Chondrocyte (in vitro differentiated cells): Measurements from ENCODE around the gene ZNF625. TPM values are rescaled to one million over a fixed set of nuclear protein-coding genes. Genes with fewer than 3 reads are reported as not detected.
A peak's percentile ranks its signal among the peaks of the same experiment; 100 is the strongest.

Experiments used
- DNase-seq: peaks from one replicate; pipeline ENCODE4 v3.0.0; 2021; ENCODE audit warnings: mixed read lengths, low spot score
- H3K27ac Mint-ChIP-seq: one replicate; pipeline ENCODE4 v1.8.0; 2021; ENCODE audit warnings: mild to moderate bottlenecking, moderate library complexity, mixed read lengths; ENCODE audit not compliant: unreplicated experiment
- H3K27me3 Mint-ChIP-seq: 2 replicates; pipeline ENCODE4 v1.8.0; 2021; ENCODE audit warnings: low read depth, mixed read lengths
- H3K36me3 Mint-ChIP-seq: 2 replicates; pipeline ENCODE4 v1.8.0; 2021; ENCODE audit warnings: low read depth, mixed read lengths
- H3K4me1 Mint-ChIP-seq: 2 replicates; pipeline ENCODE4 v1.8.0; 2021; ENCODE audit warnings: low read depth, mild to moderate bottlenecking, mixed read lengths
- H3K4me3 Mint-ChIP-seq: one replicate; pipeline ENCODE4 v1.8.0; 2021; ENCODE audit warnings: mild to moderate bottlenecking, moderate library complexity, mixed read lengths; ENCODE audit not compliant: unreplicated experiment
- H3K9me3 Mint-ChIP-seq: 2 replicates; pipeline ENCODE4 v1.8.0; 2021; ENCODE audit warnings: low read depth, mixed read lengths
- total RNA-seq: library from RNA; stranded (reverse); gene quantifications from 3 replicates; pipeline ENCODE4 v1.2.1, GENCODE V29; 2021
- TF ChIP-seq, protein P1 (sequence below): fragments of 200-600 bp; sonication (generic); IDR thresholded peaks from 2 replicates; pipeline ENCODE4 v1.5.0; 2021; ENCODE audit warnings: antibody characterized with exemption, mild to moderate bottlenecking, moderate library complexity

ZNF625 gene
- total RNA-seq, 1 donor from 2014 or later: 12.1 TPM

- H3K4me3 Mint-ChIP-seq: peak within 1 kb of the TSS; percentile 89
- H3K9me3 Mint-ChIP-seq: no peaks in the 10 kb centered on the region
- TF ChIP-seq, protein P1, sequence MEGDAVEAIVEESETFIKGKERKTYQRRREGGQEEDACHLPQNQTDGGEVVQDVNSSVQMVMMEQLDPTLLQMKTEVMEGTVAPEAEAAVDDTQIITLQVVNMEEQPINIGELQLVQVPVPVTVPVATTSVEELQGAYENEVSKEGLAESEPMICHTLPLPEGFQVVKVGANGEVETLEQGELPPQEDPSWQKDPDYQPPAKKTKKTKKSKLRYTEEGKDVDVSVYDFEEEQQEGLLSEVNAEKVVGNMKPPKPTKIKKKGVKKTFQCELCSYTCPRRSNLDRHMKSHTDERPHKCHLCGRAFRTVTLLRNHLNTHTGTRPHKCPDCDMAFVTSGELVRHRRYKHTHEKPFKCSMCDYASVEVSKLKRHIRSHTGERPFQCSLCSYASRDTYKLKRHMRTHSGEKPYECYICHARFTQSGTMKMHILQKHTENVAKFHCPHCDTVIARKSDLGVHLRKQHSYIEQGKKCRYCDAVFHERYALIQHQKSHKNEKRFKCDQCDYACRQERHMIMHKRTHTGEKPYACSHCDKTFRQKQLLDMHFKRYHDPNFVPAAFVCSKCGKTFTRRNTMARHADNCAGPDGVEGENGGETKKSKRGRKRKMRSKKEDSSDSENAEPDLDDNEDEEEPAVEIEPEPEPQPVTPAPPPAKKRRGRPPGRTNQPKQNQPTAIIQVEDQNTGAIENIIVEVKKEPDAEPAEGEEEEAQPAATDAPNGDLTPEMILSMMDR: no peak
- peaks cover 41% of the 10 kb centered on the region for H3K4me1 Mint-ChIP-seq
- peak; percentile 98 for DNase-seq
- H3K36me3 Mint-ChIP-seq: no peaks in the 10 kb centered on the region
- peak within 1 kb of the TSS; percentile 100 for H3K27ac Mint-ChIP-seq
- no peaks in the 10 kb centered on the region for H3K27me3 Mint-ChIP-seq
Observed at GRCh38 chr19:12162882-12163806, 6.6 kb upstream of the ZNF625 start, which contains the start of gene ZNF136. Gene ZNF136 (plus strand): TSS chr19:12163096. CDS start chr19:12163204, 108 bp downstream.

GRCh38 chr19:12162513-12162881 is 6.0 kb upstream of the ZNF625 start:
- peak overlapping the region; percentile 89 for H3K4me3 Mint-ChIP-seq
- DNase-seq: no peak
- H3K27me3 Mint-ChIP-seq: no peaks in the 10 kb centered on the region
- TF ChIP-seq, protein P1: no peak
- peaks cover 41% of the 10 kb centered on the region for H3K4me1 Mint-ChIP-seq
- no peaks in the 10 kb centered on the region for H3K9me3 Mint-ChIP-seq
- H3K27ac Mint-ChIP-seq: peak overlapping the region; percentile 100
- H3K36me3 Mint-ChIP-seq: no peaks in the 10 kb centered on the region

GRCh38 chr19:12159773-12160414 is 3.4 kb upstream of the ZNF625 start:
- Mint-ChIP-seq H3K27ac (no peak overlapping the region), H3K4me1 (peaks cover 33% of the 10 kb centered on the region), H3K27me3 (no peaks in the 10 kb centered on the region), H3K9me3 (no peaks in the 10 kb centered on the region), H3K4me3 (no peak overlapping the region), H3K36me3 (no peaks in the 10 kb centered on the region)
- TF ChIP-seq, protein P1: no peak
- no peak for DNase-seq

DNA sequence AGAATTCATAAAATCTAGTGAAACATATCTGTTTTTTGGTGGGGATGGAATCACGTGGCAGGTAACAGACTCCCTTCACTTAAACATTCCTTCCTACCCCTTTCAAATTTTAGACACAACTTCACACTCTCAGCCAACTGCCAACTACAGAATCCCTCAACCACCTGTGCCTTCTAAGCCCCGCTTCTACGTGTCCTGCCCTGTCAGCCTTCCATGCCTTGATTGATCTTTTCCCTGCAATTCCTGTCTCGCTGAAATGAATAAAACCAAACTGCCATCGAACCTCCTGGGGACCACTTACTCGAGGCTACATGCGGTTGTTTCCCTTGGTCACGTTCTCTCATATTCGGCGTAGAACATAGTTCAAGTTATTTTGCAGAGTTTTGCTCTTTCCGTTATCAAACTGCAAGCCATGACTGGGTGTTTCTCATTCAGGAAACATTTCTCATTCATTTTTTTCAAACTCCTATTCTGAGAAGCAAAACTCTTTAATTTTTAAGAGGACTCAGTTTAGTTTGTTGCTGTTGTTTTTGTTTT is 1.1 kb downstream of the ZNF625 start:
- H3K36me3 Mint-ChIP-seq: peaks cover 18% of the 10 kb centered on the region
- peaks cover 21% of the 10 kb centered on the region for H3K4me1 Mint-ChIP-seq

DNA sequence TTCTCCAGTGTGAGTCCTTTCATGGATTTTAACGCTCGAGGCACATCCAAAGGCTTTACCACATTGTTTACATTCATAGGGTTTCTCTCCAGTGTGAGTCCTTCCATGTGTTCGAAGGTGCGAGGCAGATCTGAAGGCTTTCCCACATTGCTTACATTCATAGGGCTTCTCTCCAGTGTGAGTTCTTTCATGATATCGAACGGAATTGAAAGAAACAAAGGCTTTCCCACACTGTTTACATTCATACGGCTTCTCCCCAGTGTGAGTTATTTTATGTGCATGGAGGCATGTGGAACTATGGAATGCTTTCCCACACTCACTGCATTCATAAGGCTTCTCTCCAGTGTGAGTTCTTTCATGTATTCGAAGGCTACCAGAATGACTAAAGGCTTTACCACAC is 11.2 kb downstream of the ZNF625 start:
- H3K36me3 Mint-ChIP-seq: peaks cover 32% of the 10 kb centered on the region
- no peaks in the 10 kb centered on the region for H3K27me3 Mint-ChIP-seq
- TF ChIP-seq, protein P1: no peak
- no peak for DNase-seq
- H3K4me1 Mint-ChIP-seq: peaks cover 10% of the 10 kb centered on the region
- H3K4me3 Mint-ChIP-seq: no peak overlapping the region
- H3K27ac Mint-ChIP-seq: no peak overlapping the region
- H3K9me3 Mint-ChIP-seq: peaks cover 26% of the 10 kb centered on the region

More for the DNA sequence above, 1.1 kb downstream of the ZNF625 start:
- Mint-ChIP-seq H3K27ac (peak overlapping the region; percentile 93), H3K27me3 (no peaks in the 10 kb centered on the region), H3K9me3 (peaks cover 4% of the 10 kb centered on the region), H3K4me3 (peak overlapping the region; percentile 89)
- TF ChIP-seq, protein P1: no peak
- DNase-seq: no peak
